Fibroblast of skin of abdomen (primary cell): ENCODE results near the gene DLEC1.
"Not testable (repeated sequence)": the region's sequence is repeated elsewhere in the genome, so short reads cannot be mapped to it uniquely, and the experiment has no call there.

Experiments
- DNase-seq: peaks from one replicate; pipeline ENCODE4 v3.0.0-alpha.2; 2013

Gene DLEC1

DNA sequence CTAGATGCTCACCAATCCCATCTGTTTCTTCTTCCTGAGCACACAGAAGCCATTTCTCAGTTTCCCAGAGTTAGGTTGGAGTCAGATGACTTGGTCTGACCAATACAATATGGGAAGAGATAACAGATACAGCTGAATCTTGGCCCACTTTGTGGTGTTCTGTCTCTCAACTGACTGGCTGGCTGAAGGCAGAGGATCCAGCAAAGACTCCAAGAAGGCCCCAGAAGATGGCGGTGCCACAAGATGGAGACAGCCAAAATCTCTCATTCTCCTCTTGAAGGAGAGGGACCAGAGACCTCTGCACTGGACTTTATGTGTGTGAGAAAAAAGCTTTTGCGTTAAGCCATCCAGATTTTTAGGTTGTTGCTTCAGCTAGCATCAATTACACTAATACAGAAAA is 118.1 kb downstream of the DLEC1 start:
- DNase-seq = no peak

- no peak for DNase-seq
Measured at GRCh38 chr3:38157595-38157994, 118.6 kb downstream of the DLEC1 start.

GRCh38 chr3:38158472-38158871 is 119.5 kb downstream of the DLEC1 start:
- no peak for DNase-seq

DNA sequence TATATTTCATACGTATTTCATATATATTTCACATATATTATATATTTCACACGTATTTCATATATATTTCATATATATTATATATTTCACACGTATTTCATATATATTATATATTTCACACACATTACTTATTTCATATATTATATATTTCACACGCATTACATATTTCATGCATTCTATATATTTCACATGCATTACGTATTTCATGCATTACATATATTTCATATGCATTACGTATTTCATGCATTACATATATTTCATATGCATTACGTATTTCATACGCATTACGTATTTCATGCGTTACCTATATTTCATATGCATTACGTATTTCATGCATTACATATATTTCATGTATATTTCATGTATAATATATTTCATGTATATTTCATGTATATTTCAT is 121.7 kb downstream of the DLEC1 start:
- not testable (repeated sequence) for DNase-seq

DNA sequence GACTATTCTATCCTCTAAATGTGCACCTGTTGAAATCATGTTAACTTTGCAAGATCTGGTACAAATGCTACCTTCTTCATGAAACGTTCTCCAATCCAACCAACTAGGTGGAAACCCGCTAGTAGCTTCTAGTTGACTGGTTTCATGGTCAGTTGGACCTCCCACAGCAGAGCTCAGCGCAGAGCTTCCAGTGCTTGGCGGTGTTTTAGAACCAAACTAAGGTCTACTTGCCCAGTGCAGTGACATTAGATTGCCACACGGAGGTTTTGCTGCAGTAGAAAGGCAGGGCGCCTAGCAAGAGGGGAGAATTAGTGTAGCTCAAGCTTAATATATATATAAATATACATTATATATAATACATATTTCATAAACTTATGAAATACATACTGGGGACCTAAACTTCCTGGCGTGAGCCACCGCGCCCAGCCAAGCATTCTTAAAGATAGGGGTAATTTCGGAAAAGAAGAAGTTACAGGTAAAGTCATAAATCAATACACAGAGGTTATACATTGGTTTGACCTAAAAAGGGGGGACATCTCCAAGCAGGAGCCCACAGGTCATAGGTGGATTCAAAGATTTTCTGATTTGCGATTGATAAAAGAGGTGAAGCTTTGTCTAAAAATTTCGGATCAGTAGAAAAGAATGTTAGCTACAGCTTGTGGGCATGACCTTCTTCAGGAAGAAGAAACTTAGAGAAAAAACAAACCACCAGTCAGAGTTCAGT is 124.3 kb downstream of the DLEC1 start:
- DNase-seq = no peak

DNA sequence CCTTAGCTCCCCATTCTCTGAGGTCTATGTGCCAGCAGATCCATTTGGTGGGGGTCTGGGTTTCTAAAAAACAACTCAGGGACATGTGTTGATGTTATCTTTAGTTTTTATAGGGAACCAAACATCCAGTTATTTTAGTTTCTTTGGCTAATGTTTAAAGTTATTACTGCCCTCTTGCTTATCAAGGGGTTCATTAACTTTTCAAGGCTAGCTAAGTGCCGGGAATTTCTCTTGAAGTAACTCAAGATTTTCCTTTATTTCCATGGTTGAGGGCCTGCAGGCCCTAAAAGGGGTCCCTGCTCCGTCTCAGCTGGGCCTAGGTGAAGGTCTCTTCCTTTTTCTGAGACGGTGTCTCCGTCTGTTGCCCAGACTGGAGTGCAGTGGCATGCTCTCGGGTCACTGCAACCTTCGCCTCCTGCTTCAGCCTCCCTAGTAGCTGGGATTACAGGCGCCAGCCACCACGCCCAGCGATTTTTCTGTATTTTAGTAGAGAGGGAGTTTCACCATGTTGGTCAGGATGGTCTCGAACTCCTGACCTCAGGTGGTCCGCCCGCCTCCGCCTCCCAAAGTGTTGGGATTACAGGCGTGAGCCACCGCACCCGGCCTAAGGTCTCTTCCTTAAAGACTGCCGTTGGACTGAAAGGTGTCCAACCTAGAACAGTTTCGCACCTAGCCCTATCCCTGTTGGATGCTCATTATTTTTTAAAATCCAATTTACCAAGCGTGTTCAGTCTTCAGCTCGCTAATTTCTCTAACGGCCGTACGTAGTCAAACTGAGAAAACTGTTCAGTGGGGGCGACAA is 125.0 kb downstream of the DLEC1 start:
- DNase-seq = no peak

DNA sequence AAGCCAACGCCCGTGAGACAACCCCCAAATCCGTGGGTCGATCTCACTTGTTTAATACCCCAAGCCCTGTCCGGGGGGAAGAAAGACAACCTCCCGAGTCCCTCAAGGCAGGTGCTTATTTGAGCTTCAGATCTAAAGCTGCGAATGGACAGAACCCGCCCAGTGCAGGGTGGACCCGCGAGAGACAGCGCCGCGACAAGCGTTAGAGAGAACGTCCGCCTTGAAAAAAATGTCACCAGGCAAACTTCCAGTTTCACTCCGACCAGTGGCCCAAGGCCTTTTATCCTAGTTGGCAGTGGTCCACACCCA is 125.6 kb downstream of the DLEC1 start:
- no peak for DNase-seq

DNA sequence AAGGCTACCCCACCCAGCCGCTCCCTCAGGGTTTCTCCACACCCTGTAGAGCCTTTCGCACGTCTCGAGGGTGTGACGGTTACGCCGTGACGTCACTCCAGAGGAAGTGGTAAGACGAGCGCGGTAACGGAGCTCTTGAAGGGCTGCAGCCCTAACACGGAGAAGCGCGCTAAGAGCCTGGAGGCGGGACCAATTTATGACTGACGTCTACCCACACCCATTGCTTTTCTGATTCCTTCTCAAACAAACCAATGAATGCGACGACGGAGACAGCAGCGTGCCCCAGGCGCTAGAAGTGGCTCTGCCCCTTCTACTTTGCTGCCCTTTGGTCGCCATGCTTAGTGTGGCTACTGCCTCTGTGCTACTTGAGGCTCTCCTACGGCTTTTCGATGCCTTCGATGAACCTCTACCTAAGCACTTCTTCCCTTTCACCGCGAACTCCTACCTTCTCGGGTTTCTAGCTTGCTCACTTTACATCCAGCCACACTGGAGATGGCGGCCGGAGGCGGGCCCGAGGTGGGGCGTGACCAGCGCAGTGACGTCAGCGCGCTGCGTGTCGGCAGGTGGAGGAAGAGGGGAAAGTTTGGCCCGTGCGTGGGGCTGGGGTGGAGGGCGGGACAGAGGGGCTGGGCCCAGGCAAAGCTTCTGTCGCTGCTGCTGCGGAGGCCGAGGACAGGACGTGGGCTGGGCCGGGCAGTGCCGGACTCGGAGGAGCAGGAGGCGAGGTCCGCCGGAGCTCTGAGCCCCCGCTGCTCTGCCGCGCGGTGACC is 126.1 kb downstream of the DLEC1 start, which contains the start of gene OXSR1:
Gene OXSR1, plus strand, starts transcription at position 586 of the 770 bp plus-strand sequence. CDS start 340 bp downstream, outside the sequence.
- DNase-seq = peak; percentile 100

GRCh38 chr3:38165722-38166387 is 126.8 kb downstream of the DLEC1 start:
- DNase-seq = no peak

- DNase-seq = no peak
Measured at GRCh38 chr3:38167591-38167990, 128.6 kb downstream of the DLEC1 start.

- DNase-seq = peak; percentile 68
Measured at GRCh38 chr3:38168151-38169026, 129.4 kb downstream of the DLEC1 start.

DNA sequence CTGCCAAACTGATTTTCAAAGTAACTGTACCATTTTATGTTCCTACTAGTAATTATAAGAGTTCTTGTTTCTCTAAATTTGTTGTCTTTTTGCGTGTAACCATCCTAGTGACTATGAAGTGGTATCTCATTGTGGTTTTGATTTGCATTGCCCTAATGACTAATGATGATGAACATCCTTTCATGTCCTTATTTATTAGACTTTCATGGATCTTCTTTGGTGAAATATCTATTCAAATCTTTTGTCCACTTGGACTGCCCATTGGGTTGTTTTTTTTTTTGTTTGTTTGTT is 130.0 kb downstream of the DLEC1 start:
- peak; percentile 39 for DNase-seq

GRCh38 chr3:38170722-38171121 is 131.7 kb downstream of the DLEC1 start:
- DNase-seq = no peak

GRCh38 chr3:38171622-38172021 is 132.6 kb downstream of the DLEC1 start:
- DNase-seq = no peak
